Measurements from ENCODE around the gene LMX1B. TPM values are rescaled to one million over a fixed set of nuclear protein-coding genes. Genes with fewer than 3 reads are reported as not detected.

The LMX1B gene
- polyA plus RNA-seq, 1 of the 3 experiments (the other 2 are of a cell fraction): not detected

DNA sequence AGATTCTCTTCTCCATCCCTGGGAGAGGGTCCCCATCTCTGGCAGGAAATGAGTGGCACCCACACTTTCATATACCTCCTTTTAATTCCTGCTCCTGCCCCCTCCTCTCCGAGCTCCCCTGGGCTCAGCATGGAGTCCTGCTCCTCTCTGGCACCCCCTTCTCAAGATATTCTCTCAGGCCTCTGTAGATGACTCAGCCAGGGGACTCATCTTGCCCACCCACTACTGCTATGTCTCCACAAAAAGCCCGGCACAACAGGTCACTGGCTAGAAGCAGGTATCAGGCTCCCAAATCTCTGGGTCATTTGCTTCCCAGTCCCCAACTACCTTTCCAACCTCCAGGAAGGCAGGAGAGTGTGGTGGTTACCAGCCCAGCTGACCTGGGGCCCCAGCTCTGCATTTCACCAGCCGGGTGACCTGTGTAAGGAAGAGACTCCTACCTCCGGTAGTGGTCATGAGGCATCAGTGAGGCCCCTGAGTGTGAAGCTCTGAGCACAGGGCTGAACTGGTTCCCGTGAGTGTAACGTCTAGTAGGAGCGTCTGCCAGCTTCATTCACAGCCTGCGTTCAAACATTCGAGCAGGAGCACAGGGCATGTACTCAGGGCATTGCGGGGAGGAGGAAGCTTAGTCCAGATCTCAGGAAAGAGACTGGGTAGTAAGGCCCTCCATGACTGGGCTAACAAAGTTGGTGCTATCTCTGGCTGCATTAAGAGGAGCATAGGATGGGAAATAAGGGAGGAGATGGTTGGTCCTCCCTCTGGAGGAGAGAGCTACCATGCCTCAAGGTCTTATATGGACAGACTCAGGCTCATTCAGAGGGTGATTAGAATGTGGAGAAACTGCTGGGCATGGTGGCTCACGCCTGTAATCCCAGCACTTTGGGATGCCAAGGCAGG is 63.7 kb downstream of the LMX1B start:
- Histone ChIP-seq H2AFZ (ENCODE audit: low read depth) (no peak overlapping the region), H3K9me3 (no peaks in the 10 kb centered on the region)

DNA sequence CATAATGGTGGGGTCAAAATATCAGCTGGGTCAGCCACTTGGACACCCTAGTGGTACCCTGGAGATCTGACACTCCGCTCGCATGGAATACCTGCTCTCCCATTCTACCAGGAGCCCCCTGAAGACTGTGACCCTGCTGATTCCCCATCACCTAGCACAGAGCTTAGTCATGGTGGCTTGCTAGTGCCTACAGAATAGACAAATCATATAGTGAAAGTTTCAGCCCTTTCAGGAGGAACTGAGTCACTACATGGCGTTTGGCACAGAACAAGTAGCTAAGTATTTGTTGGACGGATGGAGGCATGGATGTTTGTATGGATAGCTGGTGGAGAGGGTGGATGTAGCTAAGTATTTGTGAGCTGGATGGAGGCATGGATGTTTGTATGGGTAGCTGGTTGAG is 65.3 kb downstream of the LMX1B start:
- Histone ChIP-seq H3K4me3 (ENCODE audit: low read depth in 2 of 2, low read length in 1 of 2) (no peak overlapping the region), H3K36me3 (replicated peaks in 1 of 2; ENCODE audit: control insufficient read depth in 1 of 2, insufficient read depth in 2 of 2, low read length in 1 of 2) (no peaks in the 10 kb centered on the region), H3K27ac (ENCODE audit: low read depth in 2 of 2, low read length in 1 of 2) (no peak overlapping the region), H3K9me3 (no peaks in the 10 kb centered on the region), H4K20me1 (ENCODE audit: insufficient read depth) (no peaks in the 10 kb centered on the region), H3K79me2 (ENCODE audit: insufficient read depth) (no peaks in the 10 kb centered on the region), H3K27me3 (ENCODE audit: insufficient read depth) (peaks cover 47% of the 10 kb centered on the region), H3K9ac (no peak overlapping the region), H3K9me2 (no peaks in the 10 kb centered on the region), H3K4me1 (ENCODE audit: control insufficient read depth in 1 of 2, insufficient read depth in 2 of 2, low read depth in 1 of 2, low read length in 1 of 2) (peaks cover 0 to 5% of the 10 kb centered on the region in 2 experiments; a peak in 1 of 4 replicates), H3K4me2 (no peak overlapping the region), H3F3A (replicated peaks; ENCODE audit: insufficient read depth) (no peaks in the 10 kb centered on the region), H2AFZ (ENCODE audit: low read depth) (no peak overlapping the region)
- ChIA-PET POLR2A (no interaction called here), CTCF (interaction anchor here (1.1 to 7.3 kb wide), 9 partner anchors 11 to 179 kb away, joined by 3 to 45 read pairs (median 4); no protein-coding TSS in a partner anchor)
- TF ChIP-seq GATA2 (CRISPR knock-in tag; IDR thresholded peaks at IDR 0.05) (no peak), FOXJ3 (CRISPR knock-in tag; IDR thresholded peaks at IDR 0.05) (no peak), TAF1 (IDR thresholded peaks at IDR 0.05; ENCODE audit: borderline replicate concordance, low read depth, low read length) (no peak), EZH2phosphoT487 (IDR thresholded peaks at IDR 0.05; ENCODE audit: borderline replicate concordance, low read depth) (no peak), RCOR1 (IDR thresholded peaks at IDR 0.05; ENCODE audit: low read length) (no peak), RFX5 (IDR thresholded peaks at IDR 0.05; ENCODE audit: low read length) (no peak), SMC3 (IDR thresholded peaks at IDR 0.05; ENCODE audit: low read depth, low read length) (no peak), TCF12 (IDR thresholded peaks at IDR 0.05) (no peak), CHD2 (IDR thresholded peaks at IDR 0.05; ENCODE audit: low read length, partially characterized antibody) (no peak)
- TF ChIP-seq, protein P1, sequence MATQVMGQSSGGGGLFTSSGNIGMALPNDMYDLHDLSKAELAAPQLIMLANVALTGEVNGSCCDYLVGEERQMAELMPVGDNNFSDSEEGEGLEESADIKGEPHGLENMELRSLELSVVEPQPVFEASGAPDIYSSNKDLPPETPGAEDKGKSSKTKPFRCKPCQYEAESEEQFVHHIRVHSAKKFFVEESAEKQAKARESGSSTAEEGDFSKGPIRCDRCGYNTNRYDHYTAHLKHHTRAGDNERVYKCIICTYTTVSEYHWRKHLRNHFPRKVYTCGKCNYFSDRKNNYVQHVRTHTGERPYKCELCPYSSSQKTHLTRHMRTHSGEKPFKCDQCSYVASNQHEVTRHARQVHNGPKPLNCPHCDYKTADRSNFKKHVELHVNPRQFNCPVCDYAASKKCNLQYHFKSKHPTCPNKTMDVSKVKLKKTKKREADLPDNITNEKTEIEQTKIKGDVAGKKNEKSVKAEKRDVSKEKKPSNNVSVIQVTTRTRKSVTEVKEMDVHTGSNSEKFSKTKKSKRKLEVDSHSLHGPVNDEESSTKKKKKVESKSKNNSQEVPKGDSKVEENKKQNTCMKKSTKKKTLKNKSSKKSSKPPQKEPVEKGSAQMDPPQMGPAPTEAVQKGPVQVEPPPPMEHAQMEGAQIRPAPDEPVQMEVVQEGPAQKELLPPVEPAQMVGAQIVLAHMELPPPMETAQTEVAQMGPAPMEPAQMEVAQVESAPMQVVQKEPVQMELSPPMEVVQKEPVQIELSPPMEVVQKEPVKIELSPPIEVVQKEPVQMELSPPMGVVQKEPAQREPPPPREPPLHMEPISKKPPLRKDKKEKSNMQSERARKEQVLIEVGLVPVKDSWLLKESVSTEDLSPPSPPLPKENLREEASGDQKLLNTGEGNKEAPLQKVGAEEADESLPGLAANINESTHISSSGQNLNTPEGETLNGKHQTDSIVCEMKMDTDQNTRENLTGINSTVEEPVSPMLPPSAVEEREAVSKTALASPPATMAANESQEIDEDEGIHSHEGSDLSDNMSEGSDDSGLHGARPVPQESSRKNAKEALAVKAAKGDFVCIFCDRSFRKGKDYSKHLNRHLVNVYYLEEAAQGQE (IDR thresholded peaks at IDR 0.05; ENCODE audit: low read depth, low read length): no peak
- TF ChIP-seq, protein P2, sequence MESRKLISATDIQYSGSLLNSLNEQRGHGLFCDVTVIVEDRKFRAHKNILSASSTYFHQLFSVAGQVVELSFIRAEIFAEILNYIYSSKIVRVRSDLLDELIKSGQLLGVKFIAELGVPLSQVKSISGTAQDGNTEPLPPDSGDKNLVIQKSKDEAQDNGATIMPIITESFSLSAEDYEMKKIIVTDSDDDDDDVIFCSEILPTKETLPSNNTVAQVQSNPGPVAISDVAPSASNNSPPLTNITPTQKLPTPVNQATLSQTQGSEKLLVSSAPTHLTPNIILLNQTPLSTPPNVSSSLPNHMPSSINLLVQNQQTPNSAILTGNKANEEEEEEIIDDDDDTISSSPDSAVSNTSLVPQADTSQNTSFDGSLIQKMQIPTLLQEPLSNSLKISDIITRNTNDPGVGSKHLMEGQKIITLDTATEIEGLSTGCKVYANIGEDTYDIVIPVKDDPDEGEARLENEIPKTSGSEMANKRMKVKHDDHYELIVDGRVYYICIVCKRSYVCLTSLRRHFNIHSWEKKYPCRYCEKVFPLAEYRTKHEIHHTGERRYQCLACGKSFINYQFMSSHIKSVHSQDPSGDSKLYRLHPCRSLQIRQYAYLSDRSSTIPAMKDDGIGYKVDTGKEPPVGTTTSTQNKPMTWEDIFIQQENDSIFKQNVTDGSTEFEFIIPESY (IDR thresholded peaks at IDR 0.05; ENCODE audit: borderline replicate concordance, low read depth): no peak
- 91% methylated on average over 4 of the region's 4 CpGs for WGBS (ENCODE audit: low lambda C conversion rate)
- DNase-seq: no peak

More for the DNA sequence above, 63.7 kb downstream of the LMX1B start:
- DNase-seq: no peak
- WGBS (ENCODE audit: low lambda C conversion rate): 39% methylated on average over 7 of the region's 11 CpGs
- Histone ChIP-seq H3K27ac (ENCODE audit: low read depth in 2 of 2, low read length in 1 of 2) (no peak overlapping the region), H3K9me2 (no peaks in the 10 kb centered on the region), H3K4me2 (no peak overlapping the region), H3K79me2 (ENCODE audit: insufficient read depth) (no peaks in the 10 kb centered on the region), H3K9ac (no peak overlapping the region), H3K36me3 (replicated peaks in 1 of 2; ENCODE audit: control insufficient read depth in 1 of 2, insufficient read depth in 2 of 2, low read length in 1 of 2) (no peaks in the 10 kb centered on the region), H4K20me1 (ENCODE audit: insufficient read depth) (no peaks in the 10 kb centered on the region), H3F3A (replicated peaks; ENCODE audit: insufficient read depth) (no peaks in the 10 kb centered on the region), H3K4me1 (ENCODE audit: control insufficient read depth in 1 of 2, insufficient read depth in 2 of 2, low read depth in 1 of 2, low read length in 1 of 2) (peaks cover 0 to 10% of the 10 kb centered on the region in 2 experiments; a peak in 1 of 4 replicates), H3K27me3 (ENCODE audit: insufficient read depth) (peaks cover 35% of the 10 kb centered on the region), H3K4me3 (ENCODE audit: low read depth in 2 of 2, low read length in 1 of 2) (no peak overlapping the region)
- ChIA-PET POLR2A (no interaction called here), CTCF (interaction anchor here (0.8 to 7.3 kb wide), 7 partner anchors 10 to 119 kb away, joined by 3 to 45 read pairs (median 5); no protein-coding TSS in a partner anchor)
- TF ChIP-seq RAD21 (IDR thresholded peaks at IDR 0.05; ENCODE audit: low read length) (no peak), RCOR1 (IDR thresholded peaks at IDR 0.05; ENCODE audit: low read length) (no peak)

All from SK-N-SH (cell line).